NCI-H1105 (cell line): ENCODE results near the gene ALOX15.
"Not testable (repeated sequence)": the region's sequence is repeated elsewhere in the genome, so short reads cannot be mapped to it uniquely, and the experiment has no call there.

Experiments used
- DNase-seq: peaks from one replicate; lab custom pipeline; 2025; lab: John Stamatoyannopoulos, UW

Gene ALOX15

DNA sequence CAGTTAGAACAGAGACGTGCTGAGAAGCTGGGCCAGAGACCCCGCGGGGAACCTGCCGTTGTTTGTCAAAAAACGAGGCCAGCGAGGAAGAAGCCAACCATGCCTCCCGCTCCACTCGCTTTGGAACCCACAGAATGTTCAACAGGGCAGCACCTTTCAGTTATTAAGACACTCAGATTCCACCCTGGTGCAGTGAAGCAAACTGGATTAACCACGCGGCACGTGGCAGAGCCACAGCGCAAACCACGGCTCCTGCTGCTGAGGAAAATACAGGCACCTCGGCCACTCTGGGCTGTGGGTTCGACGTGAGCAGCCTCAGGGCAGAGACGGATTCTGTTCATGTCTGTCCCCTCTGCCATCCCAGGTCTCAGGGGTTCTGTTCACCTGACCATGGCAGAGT is 24.4 kb downstream of the ALOX15 start:
- no peak for DNase-seq

- no peak for DNase-seq
These were observed 25.0 kb downstream of the ALOX15 start for GRCh38 chr17:4616476-4616875.

- DNase-seq = no peak
These were observed 30.8 kb downstream of the ALOX15 start for GRCh38 chr17:4610656-4611055.

DNA sequence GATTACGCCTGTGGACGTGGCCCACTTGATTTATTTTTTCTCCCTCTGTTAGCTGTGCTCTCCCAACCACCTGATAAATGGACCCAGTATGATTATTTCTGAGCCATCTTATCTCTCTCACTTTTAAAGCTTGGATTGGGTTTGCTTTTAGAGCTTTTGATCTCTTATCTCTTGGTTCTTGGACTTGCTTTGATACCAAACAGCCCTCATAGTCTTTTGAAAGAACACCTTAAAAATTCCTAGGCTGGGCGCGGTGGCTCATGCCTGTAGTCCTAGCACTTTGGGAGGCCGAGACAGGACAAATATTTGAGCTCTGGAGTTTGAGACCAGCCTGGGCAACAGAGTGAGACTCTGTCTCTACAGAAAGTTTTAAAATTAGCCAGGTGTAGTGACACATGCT is 31.3 kb downstream of the ALOX15 start:
- no peak for DNase-seq

DNA sequence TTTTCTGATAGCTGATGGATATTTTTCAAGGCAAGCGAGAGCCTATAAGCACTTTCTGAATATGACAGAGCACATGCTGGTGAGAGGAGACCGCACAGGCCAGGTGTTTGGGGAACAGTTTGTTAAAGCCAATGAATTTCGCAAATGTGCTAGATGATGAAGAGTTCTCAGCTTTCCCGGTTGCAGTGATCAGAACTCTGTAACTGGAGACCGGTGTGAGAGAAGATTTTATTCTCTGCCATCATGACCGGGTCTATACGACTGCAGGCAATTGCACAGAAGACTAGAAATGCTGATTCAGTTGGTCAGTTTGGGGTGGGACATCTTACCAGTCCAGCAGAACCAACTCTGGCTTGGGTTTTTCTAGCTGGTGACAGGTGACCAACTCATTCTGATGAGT is 31.7 kb downstream of the ALOX15 start:
- DNase-seq = no peak

DNA sequence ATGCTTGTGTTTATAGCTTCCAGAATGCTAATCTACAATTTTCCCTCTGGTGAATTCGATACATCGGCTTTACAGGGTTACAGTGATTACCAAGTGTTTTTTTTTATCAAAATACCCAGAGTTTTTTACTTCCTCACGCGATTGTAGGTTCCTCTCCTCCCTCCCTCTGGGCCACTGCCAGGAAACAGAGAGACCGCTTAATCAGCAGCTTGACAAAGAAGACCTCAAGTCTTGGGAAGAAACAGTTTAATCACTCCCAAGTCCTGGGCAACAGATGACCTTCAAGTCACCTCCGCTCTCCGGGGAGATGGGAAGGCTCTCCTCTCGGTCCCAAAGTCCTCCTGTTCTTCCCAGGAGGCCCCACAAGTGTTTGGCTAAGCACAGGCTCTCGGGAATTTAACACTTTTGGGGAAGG is 33.7 kb downstream of the ALOX15 start:
- no peak for DNase-seq

- DNase-seq = no peak
These were observed 34.2 kb downstream of the ALOX15 start for GRCh38 chr17:4607261-4607741.

GRCh38 chr17:4605826-4606225 is 35.7 kb downstream of the ALOX15 start:
- no peak for DNase-seq

DNA sequence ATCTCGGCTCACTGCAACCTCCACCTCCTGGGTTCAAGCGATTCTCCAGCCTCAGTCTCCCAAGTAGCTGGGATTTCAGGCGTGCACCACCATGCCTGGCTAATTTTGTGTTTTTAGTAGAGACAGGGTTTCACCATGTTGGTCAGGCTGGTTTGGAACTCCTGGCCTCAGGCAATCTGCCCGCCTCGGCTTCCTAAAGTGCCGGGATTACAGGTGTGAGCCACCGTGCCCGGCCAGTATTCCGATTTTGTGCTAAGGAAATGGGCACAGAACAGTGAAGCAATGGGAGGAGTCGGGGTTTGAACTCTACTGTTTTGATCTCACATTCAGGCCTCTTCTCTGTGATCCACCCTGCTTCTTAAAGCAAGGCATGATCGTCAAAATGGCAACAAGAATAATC is 36.7 kb downstream of the ALOX15 start:
- not testable (repeated sequence) for DNase-seq

GRCh38 chr17:4604111-4604644 is 37.3 kb downstream of the ALOX15 start:
- peak; percentile 61 for DNase-seq

- DNase-seq = no peak
These were observed 39.4 kb downstream of the ALOX15 start for GRCh38 chr17:4602041-4602440.

GRCh38 chr17:4601326-4601725 is 40.2 kb downstream of the ALOX15 start:
- no peak for DNase-seq

GRCh38 chr17:4600563-4600962 is 40.9 kb downstream of the ALOX15 start:
- no peak for DNase-seq

DNA sequence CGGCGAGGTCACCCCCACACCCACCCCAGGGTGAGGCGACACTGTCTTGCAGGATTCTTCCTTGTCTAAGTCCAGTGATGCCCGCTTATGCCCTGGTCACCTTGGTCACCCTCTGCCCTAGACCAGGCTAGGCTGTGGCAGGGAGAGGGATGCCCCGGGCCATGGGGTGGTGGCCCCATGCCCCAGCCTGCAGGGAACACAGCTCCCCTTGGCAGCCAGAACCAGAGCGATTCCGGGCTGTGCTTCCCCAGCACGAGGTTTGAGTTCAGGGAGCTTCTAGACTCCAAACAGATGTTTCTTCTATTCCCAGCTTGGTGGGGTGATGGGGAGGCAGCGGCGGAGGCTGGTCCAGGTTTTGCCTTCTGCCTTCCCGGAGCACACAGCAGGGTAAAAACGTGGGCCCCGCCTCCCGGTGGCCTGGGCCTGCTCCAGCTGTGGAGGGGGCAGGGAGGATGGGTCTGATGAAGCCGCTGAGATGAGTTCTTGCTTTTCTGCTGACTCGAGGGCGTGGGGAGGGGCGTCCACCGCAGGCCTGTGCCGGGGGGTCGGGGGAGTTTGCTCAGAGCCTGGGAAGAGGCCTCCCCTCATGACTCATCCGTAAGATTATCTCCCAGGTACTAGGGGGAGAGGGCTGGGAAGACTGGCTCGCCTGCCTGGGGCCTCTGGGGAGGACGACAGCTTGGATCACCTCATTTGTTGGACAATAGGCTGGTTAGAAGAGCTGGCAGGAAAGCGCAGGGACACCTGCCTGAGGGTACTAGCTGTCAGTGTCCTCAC is 41.8 kb downstream of the ALOX15 start:
- no peak for DNase-seq

- no peak for DNase-seq
These were observed 42.5 kb downstream of the ALOX15 start for GRCh38 chr17:4598776-4599504.

DNA sequence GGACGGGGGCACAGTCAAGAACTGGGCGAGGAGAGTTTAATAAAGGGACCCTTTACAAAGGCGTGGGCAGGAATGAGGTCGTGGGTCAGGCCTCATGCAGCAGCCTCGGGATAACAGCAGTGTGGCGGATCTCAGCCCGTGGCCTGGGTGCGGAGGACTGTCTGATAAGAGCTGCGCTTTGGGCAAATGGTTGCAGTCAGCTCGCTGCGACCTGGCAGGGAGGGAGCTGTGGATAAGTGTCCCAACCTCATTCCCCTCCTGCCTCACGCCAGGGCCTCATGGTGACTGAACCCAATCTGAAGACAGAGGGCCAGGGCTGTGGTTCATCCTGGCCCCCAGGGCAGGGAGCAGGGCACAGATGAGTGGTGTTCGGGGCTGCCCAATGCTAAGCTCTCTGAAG is 43.5 kb downstream of the ALOX15 start:
- DNase-seq = no peak

DNA sequence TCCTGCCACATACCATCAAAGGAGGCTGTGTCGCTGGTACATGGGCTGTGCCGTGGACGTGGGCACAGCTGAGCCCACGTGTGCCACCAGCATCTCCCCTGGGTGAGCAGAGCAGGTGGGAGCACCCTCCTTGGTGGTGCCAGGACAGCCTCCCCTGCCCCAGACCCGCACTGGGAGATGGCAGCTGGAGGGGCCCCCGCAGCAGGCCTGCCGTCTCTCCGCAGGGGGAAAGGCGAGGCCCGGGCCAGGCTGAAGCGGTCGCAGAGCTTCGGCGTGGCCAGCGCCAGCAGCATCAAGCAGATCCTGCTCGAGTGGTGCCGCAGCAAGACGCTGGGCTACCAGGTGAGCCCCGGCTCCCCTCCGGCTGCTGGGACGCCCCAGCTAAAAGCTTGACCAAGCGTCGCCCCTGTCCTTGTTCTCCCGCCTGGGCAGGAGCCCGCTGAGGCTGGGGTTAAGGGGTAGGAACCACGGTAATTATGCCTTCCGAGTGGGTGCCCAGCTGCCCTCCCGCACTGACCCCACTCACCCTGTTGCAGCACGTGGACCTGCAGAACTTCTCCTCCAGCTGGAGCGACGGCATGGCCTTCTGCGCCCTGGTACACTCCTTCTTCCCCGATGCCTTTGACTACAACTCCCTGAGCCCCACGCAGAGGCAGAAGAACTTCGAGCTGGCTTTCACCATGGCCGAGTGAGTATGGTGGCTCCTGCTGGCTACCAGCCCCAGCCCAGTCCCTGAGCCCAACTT is 44.7 kb downstream of the ALOX15 start:
- DNase-seq = no peak

DNA sequence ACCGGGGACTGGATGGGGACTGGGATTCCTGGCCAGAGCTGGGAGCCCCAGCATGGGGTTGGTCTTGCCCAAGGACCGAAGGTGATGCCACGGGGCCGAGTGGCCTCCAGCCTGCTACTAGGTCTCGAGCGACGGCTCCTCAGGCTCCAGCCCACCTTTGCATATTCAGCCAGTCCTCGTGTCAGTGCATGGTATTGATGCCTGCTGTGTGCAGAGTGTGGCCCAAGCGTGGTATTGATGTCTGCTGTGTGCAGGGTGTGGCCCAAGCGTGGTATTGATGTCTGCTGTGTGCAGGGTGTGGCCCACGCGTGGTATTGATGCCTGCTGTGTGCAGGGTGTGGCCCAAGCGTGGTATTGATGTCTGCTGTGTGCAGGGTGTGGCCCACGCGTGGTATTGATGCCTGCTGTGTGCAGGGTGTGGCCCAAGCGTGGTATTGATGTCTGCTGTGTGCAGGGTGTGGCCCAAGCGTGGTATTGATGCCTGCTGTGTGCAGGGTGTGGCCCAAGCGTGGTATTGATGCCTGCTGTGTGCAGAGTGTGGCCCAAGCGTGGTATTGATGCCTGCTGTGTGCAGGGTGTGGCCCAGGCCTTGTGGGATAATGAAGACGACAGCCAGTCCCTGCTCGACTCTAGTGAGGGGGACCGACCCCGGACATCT is 45.7 kb downstream of the ALOX15 start:
- not testable (repeated sequence) for DNase-seq

DNA sequence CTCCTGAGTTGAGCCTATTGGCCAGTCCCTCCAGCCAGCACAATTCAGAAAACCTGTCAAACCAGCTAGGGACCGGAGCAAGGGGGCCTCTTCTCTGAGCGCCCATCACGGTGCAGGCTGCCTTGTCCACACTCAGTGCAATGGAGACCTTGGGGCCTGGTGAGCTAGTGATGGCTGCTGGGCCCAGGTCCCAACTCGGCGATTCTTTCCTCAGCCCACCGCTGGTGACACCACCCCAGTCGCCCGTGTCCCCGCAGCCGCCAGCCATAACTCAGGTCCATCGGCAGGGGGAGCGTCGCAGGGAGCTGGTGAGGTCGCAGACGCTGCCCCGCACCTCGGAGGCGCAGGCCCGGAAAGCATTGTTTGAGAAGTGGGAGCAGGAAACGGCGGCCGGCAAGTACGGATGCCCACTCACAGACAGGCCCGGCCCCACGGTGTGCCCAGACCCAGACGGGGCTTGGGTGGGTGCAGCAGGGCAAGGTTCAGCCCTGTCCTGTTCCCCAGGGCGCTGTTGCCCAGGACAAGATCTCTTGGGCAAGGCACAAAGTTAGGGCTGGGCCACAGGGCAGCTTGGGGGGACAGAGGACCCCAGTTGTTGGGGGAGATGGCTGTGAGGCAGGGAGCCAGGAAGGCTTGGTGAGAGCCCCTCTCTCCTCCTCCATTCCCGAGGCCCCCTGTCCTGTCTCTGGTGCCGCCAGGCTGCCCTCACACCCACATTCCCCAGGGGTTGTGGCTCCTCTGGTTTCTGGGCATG is 46.4 kb downstream of the ALOX15 start:
- no peak for DNase-seq

- DNase-seq = no peak
These were observed 47.1 kb downstream of the ALOX15 start for GRCh38 chr17:4594406-4594805.

DNA sequence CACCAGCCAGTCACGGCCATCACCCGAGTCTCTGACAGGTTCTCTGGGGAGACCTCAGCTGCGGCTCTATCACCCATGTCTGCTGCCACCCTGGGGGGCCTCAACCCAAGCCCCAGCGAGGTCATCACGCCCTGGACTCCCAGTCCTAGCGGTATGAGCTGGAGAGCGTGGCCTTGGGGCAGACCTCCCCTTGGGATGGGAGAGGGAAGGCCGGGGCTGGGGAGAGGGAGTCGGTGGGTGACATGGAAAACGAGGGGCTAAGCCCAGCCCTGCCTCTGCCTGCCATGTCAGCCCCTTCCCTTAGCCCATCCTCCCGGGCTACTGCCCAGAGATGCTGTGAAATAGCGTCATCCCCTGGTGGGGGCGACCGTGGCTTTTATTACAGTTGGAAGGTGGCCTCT is 48.5 kb downstream of the ALOX15 start:
- DNase-seq = no peak
